ENCODE data around the gene ROR1.

ROR1 gene

DNA sequence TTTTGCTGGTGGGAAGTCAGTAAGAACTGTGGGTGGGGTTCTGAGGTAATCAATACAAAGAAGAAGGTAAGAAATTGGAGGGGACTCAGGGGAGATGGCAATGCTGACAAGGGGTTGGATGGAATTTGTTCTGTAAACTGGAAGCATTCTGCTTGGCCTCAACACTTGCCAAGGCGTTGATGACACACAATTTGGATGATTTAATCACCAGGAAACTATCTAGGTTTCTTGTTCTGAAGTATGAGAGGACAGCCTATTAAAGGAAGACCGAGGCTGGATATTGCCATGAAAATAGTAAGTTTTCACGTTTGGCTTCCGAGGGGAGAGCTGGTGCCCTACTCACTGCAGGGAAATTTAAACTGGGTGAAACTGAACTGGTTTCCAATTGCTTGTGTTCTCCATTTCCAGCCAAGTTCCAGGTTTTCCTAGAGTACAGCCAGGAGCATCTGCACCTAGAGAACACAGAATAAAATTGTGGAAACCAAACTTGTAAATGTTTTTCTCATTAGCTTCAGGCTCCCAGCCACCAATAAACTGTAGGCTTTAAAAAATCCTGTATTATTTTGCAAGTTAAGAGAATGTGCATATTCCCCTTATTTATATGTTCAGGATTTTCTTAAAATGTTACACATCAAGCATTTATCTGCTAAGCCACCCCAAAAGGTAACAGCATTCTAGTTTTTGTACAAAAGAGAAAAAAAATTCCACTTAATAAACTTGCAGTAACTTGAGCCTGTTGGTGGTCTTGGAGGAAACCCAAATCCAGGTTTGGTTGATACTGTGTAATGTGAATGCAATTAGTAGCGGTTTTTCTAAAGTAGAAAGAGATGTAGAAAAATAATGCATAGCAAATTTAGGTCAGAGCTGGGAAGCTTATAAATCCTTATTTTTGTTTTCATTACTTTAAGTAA is 53.8 kb downstream of the ROR1 start:
- DNase-seq (ENCODE audit: low read depth, low spot score) = no peak
- 0 out of 2 replicates have a peak overlapping the region, but pooled peaks have one; percentile 33 for H3K4me3 ChIP-seq
- 0 out of 2 replicates have a peak overlapping the region, but pooled peaks have one; percentile 34 for H3K27ac ChIP-seq
- no peak overlapping the region for H3K9ac ChIP-seq (ENCODE audit: insufficient read length)
- no peak for TF ChIP-seq EZH2 (IDR thresholded peaks at IDR 0.05)
- H3K9me3 ChIP-seq (ENCODE audit: low read depth, low read length) = no peaks in the 10 kb centered on the region
- H3K36me3 ChIP-seq (ENCODE audit: insufficient read depth, low read length) = no peaks in the 10 kb centered on the region

DNA sequence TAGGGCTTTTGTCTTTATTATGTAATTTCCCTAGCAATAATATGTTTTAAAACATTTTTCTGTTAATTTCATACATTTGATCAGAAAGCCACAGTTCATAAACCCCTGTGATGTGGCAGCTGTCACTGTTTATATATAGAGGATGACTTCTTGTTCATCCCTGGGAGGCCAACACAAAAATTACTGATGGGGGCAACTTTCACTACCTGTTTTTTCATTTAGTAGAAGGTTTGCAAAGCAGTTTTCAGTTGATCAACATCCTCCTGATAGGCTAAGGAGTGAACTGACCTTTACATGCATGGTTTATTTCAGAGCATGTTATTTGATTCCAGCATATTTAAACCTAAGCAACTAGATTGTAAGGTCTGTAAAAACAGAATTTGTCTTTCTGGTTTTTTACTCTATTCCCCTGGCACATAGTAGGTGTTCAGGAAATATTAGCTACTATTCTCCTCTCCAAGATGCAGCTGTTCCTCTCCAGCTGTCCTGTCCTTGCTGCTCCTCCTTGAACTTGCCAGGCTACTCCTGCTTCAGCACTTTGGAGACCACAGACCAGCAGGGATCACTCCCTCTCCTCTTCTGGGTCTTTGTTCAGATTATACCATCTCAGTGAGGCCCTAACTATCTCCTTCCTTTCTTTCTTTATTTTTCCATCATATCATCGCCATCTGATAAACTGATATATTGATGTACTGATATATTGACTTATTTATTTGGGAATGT is 54.7 kb downstream of the ROR1 start:
- no peak for TF ChIP-seq EZH2 (IDR thresholded peaks at IDR 0.05)
- no peak for TF ChIP-seq POLR2AphosphoS5 (IDR thresholded peaks at IDR 0.05; ENCODE audit: borderline replicate concordance, low read depth, low read length)
- TF ChIP-seq FOXP2 (optimal IDR thresholded peaks at IDR 0.05; ENCODE audit: control extremely low read depth, extremely low read length, insufficient read depth) = no peak
- no peak for DNase-seq (ENCODE audit: low read depth, low spot score)
- H3K9me3 ChIP-seq (ENCODE audit: low read depth, low read length) = no peaks in the 10 kb centered on the region
- no peaks in the 10 kb centered on the region for H3K36me3 ChIP-seq (ENCODE audit: insufficient read depth, low read length)
- 0 out of 2 replicates have a peak overlapping the region, but pooled peaks have one; percentile 34 for H3K27ac ChIP-seq
- no peak overlapping the region for H3K4me3 ChIP-seq
- no peak overlapping the region for H3K9ac ChIP-seq (ENCODE audit: insufficient read length)

DNA sequence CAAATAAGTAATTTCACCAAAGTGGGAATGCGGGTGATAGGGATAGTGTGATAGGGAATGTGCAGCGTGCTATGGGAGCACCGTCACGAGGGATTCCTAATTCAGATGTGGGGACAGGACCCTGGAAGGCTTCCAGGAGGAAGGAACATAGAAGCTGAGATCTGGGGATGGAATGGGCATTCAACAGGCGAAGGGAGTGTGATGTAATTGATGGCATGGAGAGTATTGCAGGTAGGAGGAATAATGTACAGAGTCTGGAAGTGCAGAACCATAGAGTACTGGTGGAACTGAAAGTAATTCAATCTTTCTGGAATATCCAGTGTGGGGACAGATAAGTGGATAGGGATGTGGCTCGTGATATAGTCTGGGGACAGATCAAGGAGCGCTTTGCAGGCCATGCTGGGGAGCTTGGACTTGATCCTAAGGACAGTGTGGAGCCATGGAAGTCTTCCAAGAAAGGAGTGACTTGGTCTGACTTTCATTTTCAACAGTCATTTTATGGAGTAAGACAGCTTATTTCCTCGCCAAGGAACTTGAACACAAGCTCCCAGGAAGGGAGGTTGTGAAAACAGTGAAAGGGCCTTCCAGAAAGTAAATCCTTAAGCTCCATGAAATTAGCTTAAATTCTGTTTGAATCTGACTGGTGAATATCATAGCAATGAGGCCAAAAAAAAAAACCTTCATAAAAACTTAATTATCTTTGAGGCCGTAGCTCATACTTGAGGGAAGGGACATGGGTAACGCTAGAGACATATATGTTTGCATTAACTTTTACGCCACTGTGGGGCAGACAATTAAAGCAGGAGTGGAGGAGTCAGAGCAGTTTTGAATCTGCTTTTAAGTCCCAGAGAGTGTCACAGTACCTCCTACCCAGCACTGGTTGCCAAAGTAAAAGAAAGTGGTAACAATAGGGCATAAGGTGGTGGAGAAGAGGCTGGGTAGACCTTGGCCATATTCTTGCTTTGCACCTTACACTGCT is 55.8 kb downstream of the ROR1 start:
- no peak for DNase-seq (ENCODE audit: low read depth, low spot score)
- H3K9ac ChIP-seq (ENCODE audit: insufficient read length) = no peak overlapping the region
- TF ChIP-seq POLR2AphosphoS5 (IDR thresholded peaks at IDR 0.05; ENCODE audit: borderline replicate concordance, low read depth, low read length) (no peak), FOXP2 (optimal IDR thresholded peaks at IDR 0.05; ENCODE audit: control extremely low read depth, extremely low read length, insufficient read depth) (no peak), EZH2 (IDR thresholded peaks at IDR 0.05) (no peak)
- no peak overlapping the region for H3K4me3 ChIP-seq
- peak overlapping the region; percentile 4; the same call in 1 of the 2 replicates for H3K27ac ChIP-seq
- H3K36me3 ChIP-seq (ENCODE audit: insufficient read depth, low read length) = no peaks in the 10 kb centered on the region
- no peaks in the 10 kb centered on the region for H3K9me3 ChIP-seq (ENCODE audit: low read depth, low read length)

DNA sequence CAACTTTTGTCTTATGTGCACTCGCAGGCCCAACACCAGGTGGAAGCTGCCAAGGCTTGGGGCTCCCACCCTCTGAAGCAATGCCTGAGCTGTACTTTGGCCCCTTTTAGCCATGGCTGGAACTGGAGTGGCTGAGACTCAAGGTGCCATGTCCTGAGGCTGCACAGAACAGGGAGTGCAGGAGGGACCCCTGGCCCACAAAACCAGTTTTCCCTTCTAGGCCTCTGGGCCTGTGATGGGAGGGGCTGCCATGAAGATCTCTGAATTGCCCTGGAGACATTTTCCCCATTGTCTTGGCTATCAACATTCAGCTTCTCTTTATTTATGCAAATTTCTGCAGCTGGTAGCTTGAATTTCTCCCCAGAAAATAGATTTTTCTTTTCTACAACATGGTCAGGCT is 57.6 kb downstream of the ROR1 start:
- TF ChIP-seq EZH2 (IDR thresholded peaks at IDR 0.05) (no peak), FOXP2 (optimal IDR thresholded peaks at IDR 0.05; ENCODE audit: control extremely low read depth, extremely low read length, insufficient read depth) (no peak), POLR2AphosphoS5 (IDR thresholded peaks at IDR 0.05; ENCODE audit: borderline replicate concordance, low read depth, low read length) (no peak)
- Histone ChIP-seq H3K9ac (ENCODE audit: insufficient read length) (no peak overlapping the region), H3K4me3 (no peak overlapping the region), H3K36me3 (ENCODE audit: insufficient read depth, low read length) (no peaks in the 10 kb centered on the region), H3K9me3 (ENCODE audit: low read depth, low read length) (no peaks in the 10 kb centered on the region), H3K27ac (0 out of 2 replicates have a peak overlapping the region, but pooled peaks have one; percentile 32)
- no peak for DNase-seq (ENCODE audit: low read depth, low spot score)

DNA sequence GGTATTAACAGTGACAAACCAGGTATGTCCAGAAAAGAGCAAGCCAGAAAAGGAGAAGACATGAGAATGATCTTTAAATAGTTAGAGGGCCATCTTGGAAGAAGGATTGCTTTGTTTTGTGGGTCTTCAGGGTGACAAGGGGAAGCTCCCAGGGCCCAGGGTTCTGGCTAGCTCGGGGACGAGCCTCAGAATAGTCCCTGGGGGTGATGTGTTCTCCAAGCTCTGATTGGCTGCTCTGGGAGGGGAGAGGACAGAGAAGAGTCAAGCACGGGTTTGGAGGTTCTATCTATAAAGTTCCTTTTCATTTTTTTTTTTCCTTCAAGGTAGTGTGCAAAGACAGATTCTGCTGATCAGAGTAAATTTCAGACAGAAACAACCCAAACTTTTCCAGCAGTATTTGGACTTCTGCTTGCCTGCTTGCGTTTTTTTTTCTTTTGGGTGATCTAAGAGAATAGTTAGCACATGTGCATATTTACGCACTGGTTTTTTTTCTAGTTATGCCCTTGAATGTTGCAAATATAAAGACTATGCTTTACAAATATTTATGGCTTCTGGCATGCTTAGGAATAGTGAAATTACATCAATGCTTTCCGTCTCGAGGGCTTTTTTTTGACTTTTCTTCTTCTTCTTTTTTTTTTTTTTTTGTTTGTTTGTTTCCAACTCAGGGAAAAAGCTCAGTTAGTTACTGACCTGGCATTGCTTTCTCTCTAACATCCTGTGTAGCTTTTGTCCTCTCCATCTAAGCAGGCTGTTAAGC is 59.7 kb downstream of the ROR1 start:
- Histone ChIP-seq H3K36me3 (ENCODE audit: insufficient read depth, low read length) (no peaks in the 10 kb centered on the region), H3K27ac (peak overlapping the region; percentile 50; the same call in 1 of the 2 replicates), H3K9ac (ENCODE audit: insufficient read length) (peak overlapping the region; percentile 50), H3K4me3 (peak overlapping the region; percentile 28; the same call in 1 of the 2 replicates), H3K9me3 (ENCODE audit: low read depth, low read length) (no peaks in the 10 kb centered on the region)
- no peak for DNase-seq (ENCODE audit: low read depth, low spot score)
- TF ChIP-seq POLR2AphosphoS5 (IDR thresholded peaks at IDR 0.05; ENCODE audit: borderline replicate concordance, low read depth, low read length) = no peak

DNA sequence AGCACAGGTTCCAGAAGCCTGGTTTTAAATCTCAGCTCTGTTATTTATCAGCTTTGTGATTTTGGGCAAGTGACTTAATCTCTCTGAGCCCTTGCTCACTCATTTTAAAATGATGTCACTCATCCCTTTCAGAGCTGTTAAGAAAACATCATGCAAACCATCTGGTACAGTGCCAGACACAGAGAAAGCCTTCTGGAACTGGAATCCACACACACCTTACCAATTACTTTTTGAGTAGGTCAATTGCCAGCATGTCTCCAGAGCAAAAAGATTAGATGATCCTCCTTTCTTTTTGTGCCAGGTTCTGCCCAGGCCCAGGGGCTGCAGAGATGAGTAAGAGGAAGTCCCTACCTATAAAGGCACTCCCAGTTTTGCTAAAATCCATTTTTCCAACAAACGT is 61.3 kb downstream of the ROR1 start:
- TF ChIP-seq FOXP2 (optimal IDR thresholded peaks at IDR 0.05; ENCODE audit: control extremely low read depth, extremely low read length, insufficient read depth) = no peak
- no peak overlapping the region for H3K9ac ChIP-seq (ENCODE audit: insufficient read length)
- H3K27ac ChIP-seq = no peak overlapping the region
- no peak overlapping the region for H3K4me3 ChIP-seq
- H3K36me3 ChIP-seq (ENCODE audit: insufficient read depth, low read length) = no peaks in the 10 kb centered on the region
- no peaks in the 10 kb centered on the region for H3K9me3 ChIP-seq (ENCODE audit: low read depth, low read length)
- no peak for DNase-seq (ENCODE audit: low read depth, low spot score)

DNA sequence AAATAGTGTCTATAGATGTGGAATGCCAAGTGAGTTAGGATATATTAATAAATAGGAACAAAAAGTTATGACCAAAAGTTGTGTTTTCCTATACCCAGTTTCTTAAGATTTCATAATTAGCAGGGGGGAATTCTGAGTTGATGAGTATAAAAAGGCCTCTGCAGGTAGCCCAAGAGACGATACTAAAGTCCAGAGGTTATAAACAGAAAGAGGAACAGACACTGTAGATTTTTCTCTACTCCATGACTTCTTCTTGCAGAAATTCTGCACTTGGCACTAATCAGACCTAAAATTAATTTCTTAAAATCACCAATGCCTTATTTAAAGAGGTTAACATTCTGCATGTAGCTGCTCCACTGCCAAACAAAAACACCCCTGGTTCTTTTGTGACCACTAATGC is 62.6 kb downstream of the ROR1 start:
- DNase-seq (ENCODE audit: low read depth, low spot score) = no peak
- H3K4me3 ChIP-seq = no peak overlapping the region
- TF ChIP-seq POLR2AphosphoS5 (IDR thresholded peaks at IDR 0.05; ENCODE audit: borderline replicate concordance, low read depth, low read length) (no peak), EZH2 (IDR thresholded peaks at IDR 0.05) (no peak), FOXP2 (optimal IDR thresholded peaks at IDR 0.05; ENCODE audit: control extremely low read depth, extremely low read length, insufficient read depth) (no peak)
- no peaks in the 10 kb centered on the region for H3K36me3 ChIP-seq (ENCODE audit: insufficient read depth, low read length)
- H3K9ac ChIP-seq (ENCODE audit: insufficient read length) = no peak overlapping the region
- H3K27ac ChIP-seq = no peak overlapping the region
- no peaks in the 10 kb centered on the region for H3K9me3 ChIP-seq (ENCODE audit: low read depth, low read length)

Data from SK-N-MC (cell line).